Vagina (tissue), 2 donors: ENCODE results near the gene MAP1B. TPM values are rescaled to one million over a fixed set of nuclear protein-coding genes. Genes with fewer than 3 reads are reported as not detected.

Experiments used
- DNase-seq, 2 donors: peaks; one replicate each; pipeline ENCODE4 v3.0.0-alpha.2; 2017; ENCODE audit errors: extremely low spot score in 2 of 2
- H3K27ac ChIP-seq: fragments of 200-600 bp; sonication (generic); one replicate; pipeline ENCODE4 v1.5.1; 2019
- H3K27me3 ChIP-seq: fragments of 200-600 bp; sonication (generic); one replicate; pipeline ENCODE4 v1.5.1; 2019
- H3K36me3 ChIP-seq, 2 donors: fragments of 200-600 bp; sonication (generic); one replicate each; pipeline ENCODE4 v1.5.1; 2017 to 2019
- H3K4me1 ChIP-seq: fragments of 200-600 bp; sonication (generic); one replicate; pipeline ENCODE4 v1.5.1; 2019
- H3K4me3 ChIP-seq, 2 donors: fragments of 200-600 bp; sonication (generic); 1 replicate in 1 of 2; 2 replicates in 1 of 2; pipeline ENCODE4 v1.5.1; 2016 to 2019
- H3K9me3 ChIP-seq: fragments of 200-600 bp; sonication (generic); one replicate; pipeline ENCODE4 v1.5.1; 2019
- POLR2A ChIP-seq, 2 donors: fragments of 450-650 bp; IDR thresholded peaks; one replicate each; pipeline ENCODE4 v1.6.1; 2017; ENCODE audit warnings: antibody characterized with exemption in 2 of 2, mild to moderate bottlenecking in 2 of 2, moderate library complexity in 2 of 2
- POLR2AphosphoS5 ChIP-seq, 2 donors: sonication (generic); formaldehyde crosslinking; IDR thresholded peaks; one replicate each; pipeline ENCODE4 v1.9.0; 2017; ENCODE audit warnings: antibody characterized with exemption in 2 of 2, mild to moderate bottlenecking in 2 of 2, low read depth in 1 of 2; ENCODE audit not compliant: insufficient read depth in 1 of 2
- intact Hi-C: fragments of 100-400 bp; cut with DNase I; formaldehyde crosslinking; loops from one replicate; pipeline ENCODE4 v1.15.1; 2023
- total RNA-seq: library from RNA; depleted of rRNA; stranded (reverse); fragments of >200 nt; gene quantifications from one replicate; pipeline ENCODE4 v1.2.3, GENCODE V29; 2016
- TF ChIP-seq, protein P1 (sequence below), 3 experiments: fragments of 450-650 bp in 2 of 3; fragments of 200-600 bp in 1 of 3; sonication (generic) in 1 of 3; IDR thresholded peaks; one replicate each; pipeline ENCODE4 v1.5.1; 2017 to 2019; ENCODE audit warnings: antibody characterized with exemption in 3 of 3, mild to moderate bottlenecking in 2 of 3, moderate library complexity in 2 of 3

Gene MAP1B
- total RNA-seq, 1 donor from 2014 or later: 386 TPM

DNA sequence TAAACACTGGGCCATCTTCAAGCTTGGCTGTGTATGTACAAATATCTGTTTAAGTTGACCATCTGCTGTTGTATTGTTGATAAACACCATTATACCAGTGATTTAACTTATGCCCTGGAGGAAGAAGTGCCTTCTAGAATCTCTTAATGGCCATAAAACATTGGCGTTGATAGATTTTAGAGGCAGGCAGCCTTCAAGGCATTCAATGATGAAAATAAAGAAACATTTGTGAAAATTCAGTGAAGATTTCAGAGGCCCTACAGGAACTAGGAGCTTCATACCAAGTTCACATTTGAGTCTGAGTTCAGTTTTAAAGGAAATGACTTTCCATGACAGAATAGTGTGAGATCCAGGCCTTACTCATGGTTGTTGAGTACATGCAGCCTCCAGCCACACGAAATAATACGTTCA, 52.2 kb downstream of the MAP1B start:
- no peak overlapping the region for H3K4me3 ChIP-seq
- no peaks in the 10 kb centered on the region for H3K9me3 ChIP-seq
- H3K4me1 ChIP-seq: peaks cover 39% of the 10 kb centered on the region
- no peaks in the 10 kb centered on the region for H3K27me3 ChIP-seq
- H3K27ac ChIP-seq: peak overlapping the region; percentile 68
- TF ChIP-seq POLR2A (IDR thresholded peaks at IDR 0.05): no peak
- TF ChIP-seq, protein P1, sequence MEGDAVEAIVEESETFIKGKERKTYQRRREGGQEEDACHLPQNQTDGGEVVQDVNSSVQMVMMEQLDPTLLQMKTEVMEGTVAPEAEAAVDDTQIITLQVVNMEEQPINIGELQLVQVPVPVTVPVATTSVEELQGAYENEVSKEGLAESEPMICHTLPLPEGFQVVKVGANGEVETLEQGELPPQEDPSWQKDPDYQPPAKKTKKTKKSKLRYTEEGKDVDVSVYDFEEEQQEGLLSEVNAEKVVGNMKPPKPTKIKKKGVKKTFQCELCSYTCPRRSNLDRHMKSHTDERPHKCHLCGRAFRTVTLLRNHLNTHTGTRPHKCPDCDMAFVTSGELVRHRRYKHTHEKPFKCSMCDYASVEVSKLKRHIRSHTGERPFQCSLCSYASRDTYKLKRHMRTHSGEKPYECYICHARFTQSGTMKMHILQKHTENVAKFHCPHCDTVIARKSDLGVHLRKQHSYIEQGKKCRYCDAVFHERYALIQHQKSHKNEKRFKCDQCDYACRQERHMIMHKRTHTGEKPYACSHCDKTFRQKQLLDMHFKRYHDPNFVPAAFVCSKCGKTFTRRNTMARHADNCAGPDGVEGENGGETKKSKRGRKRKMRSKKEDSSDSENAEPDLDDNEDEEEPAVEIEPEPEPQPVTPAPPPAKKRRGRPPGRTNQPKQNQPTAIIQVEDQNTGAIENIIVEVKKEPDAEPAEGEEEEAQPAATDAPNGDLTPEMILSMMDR (IDR thresholded peaks at IDR 0.05): no peak
- no peak for TF ChIP-seq POLR2AphosphoS5 (IDR thresholded peaks at IDR 0.05; ENCODE audit: insufficient read depth in 1 of 2, low read depth in 1 of 2)
- H3K36me3 ChIP-seq: no peaks in the 10 kb centered on the region
- intact Hi-C loops: no loop called here
- no peak for DNase-seq

DNA sequence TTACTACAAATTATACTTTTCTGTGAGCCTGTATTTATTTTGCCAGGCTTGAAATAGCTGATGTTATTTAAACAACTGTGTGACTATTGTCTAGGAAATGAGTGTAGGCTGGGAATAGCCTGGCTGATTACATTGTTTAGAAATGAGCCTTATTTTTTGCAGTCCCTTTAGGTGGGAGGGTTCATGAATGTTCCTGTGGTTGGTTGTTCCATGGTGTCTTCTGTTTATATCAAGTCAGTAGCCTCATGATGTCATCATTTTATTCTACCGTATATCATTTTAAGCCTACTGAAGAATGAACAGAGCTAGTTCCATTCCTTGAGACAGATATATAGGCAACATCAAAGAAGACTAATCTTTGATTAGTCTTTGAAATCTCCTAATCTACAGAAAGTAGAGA, 53.1 kb downstream of the MAP1B start:
- intact Hi-C loops: no loop called here

DNA sequence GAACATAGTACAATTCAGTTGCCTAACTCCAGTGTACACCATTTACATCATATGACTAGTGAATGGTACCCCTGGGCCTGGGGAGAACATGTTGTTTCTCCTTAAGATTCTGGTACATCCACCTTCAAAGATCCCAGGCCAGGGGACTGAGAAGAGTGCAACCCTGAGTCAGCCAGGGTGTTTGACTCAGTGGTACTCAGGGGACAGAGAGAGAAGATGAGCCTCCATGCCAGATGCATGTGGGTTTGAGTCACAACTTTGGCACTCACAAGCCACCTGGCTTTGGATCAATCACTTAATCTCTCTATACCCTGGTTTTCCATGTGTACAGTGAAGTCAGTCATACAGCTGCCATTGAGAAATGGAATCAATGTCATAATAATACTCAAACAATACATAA, 53.7 kb downstream of the MAP1B start:
- no peaks in the 10 kb centered on the region for H3K27me3 ChIP-seq
- TF ChIP-seq POLR2AphosphoS5 (IDR thresholded peaks at IDR 0.05; ENCODE audit: insufficient read depth in 1 of 2, low read depth in 1 of 2): no peak
- TF ChIP-seq, protein P1 (IDR thresholded peaks at IDR 0.05): no peak
- TF ChIP-seq POLR2A (IDR thresholded peaks at IDR 0.05): no peak
- no peak for DNase-seq
- intact Hi-C loops: no loop called here
- H3K4me3 ChIP-seq: no peak overlapping the region
- peaks cover 39% of the 10 kb centered on the region for H3K4me1 ChIP-seq
- H3K9me3 ChIP-seq: no peaks in the 10 kb centered on the region
- no peaks in the 10 kb centered on the region for H3K36me3 ChIP-seq
- H3K27ac ChIP-seq: no peak overlapping the region

More for the DNA sequence above, 53.1 kb downstream of the MAP1B start:
- peaks cover 32% of the 10 kb centered on the region for H3K4me1 ChIP-seq
- TF ChIP-seq POLR2A (IDR thresholded peaks at IDR 0.05) (no peak), POLR2AphosphoS5 (IDR thresholded peaks at IDR 0.05; ENCODE audit: insufficient read depth in 1 of 2, low read depth in 1 of 2) (no peak)
- TF ChIP-seq, protein P1 (IDR thresholded peaks at IDR 0.05): no peak
- H3K27ac ChIP-seq: no peak overlapping the region
- DNase-seq: no peak
- no peaks in the 10 kb centered on the region for H3K9me3 ChIP-seq
- no peaks in the 10 kb centered on the region for H3K36me3 ChIP-seq
- H3K4me3 ChIP-seq: no peak overlapping the region
- H3K27me3 ChIP-seq: no peaks in the 10 kb centered on the region

- no peak for TF ChIP-seq POLR2AphosphoS5 (IDR thresholded peaks at IDR 0.05; ENCODE audit: insufficient read depth in 1 of 2, low read depth in 1 of 2)
- TF ChIP-seq, protein P1 (IDR thresholded peaks at IDR 0.05): no peak
- TF ChIP-seq POLR2A (IDR thresholded peaks at IDR 0.05): no peak
- peaks cover 49% of the 10 kb centered on the region for H3K4me1 ChIP-seq
- intact Hi-C loops: no loop called here
Measured at GRCh38 chr5:72161951-72162350, 54.7 kb downstream of the MAP1B start.

DNA sequence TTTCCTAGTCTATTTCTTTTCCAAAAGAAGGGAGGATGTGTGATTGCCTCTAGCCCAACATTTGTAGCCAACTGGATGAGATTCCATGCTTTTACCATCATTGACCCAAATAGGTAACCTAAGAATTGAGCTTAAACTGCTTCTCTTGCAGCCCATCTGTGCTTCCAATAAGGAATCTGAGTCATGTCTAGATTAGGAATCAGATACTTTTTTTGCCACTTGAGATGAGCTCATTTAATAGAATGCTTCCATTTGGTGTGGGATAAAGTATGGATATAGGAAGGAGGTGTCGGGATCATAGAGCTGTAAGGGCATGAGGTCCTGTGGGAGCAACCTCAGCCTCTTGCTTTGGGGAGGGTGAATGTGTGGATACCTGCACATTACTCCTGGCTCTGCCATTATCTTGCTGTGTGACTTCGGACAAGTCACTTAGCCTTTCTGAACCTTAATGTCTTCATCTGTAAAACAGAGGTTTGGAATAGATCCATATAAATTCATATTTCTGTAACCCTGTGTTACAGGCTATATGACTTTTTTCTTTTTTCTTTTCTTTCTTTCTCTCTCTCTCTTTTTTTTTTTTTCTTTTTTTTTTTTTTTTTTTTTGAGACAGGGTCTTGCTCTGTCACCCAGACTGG, 56.2 kb downstream of the MAP1B start:
- Histone ChIP-seq H3K27ac (no peak overlapping the region), H3K4me1 (peaks cover 40% of the 10 kb centered on the region), H3K4me3 (no peak overlapping the region), H3K36me3 (no peaks in the 10 kb centered on the region), H3K27me3 (no peaks in the 10 kb centered on the region), H3K9me3 (no peaks in the 10 kb centered on the region)
- TF ChIP-seq POLR2AphosphoS5 (IDR thresholded peaks at IDR 0.05; ENCODE audit: insufficient read depth in 1 of 2, low read depth in 1 of 2) (no peak), POLR2A (IDR thresholded peaks at IDR 0.05) (no peak)
- TF ChIP-seq, protein P1 (IDR thresholded peaks at IDR 0.05): no peak
- intact Hi-C loops: no loop called here
- no peak for DNase-seq

More at GRCh38 chr5:72161951-72162350, 54.7 kb downstream of the MAP1B start:
- no peaks in the 10 kb centered on the region for H3K27me3 ChIP-seq
- no peak overlapping the region for H3K27ac ChIP-seq
- H3K36me3 ChIP-seq: no peaks in the 10 kb centered on the region
- no peak for DNase-seq
- H3K9me3 ChIP-seq: no peaks in the 10 kb centered on the region
- no peak overlapping the region for H3K4me3 ChIP-seq
